Measurements from ENCODE around the gene RAB5B. TPM values are rescaled to one million over a fixed set of nuclear protein-coding genes. Genes with fewer than 3 reads are reported as not detected.
A peak's percentile ranks its signal among the peaks of the same experiment; 100 is the strongest.
"Not testable (repeated sequence)": the region's sequence is repeated elsewhere in the genome, so short reads cannot be mapped to it uniquely, and the experiment has no call there.

RAB5B gene
- polyA plus RNA-seq, 5 donors: 131 to 157 (median 146) TPM

- DNase-seq: no peak
Measured at GRCh38 chr12:55979069-55979468, 5.2 kb downstream of the RAB5B start.

GRCh38 chr12:55981882-55982281, 8.0 kb downstream of the RAB5B start:
- not testable (repeated sequence) for DNase-seq

- no peak for DNase-seq
Measured at GRCh38 chr12:55982319-55982936, 8.6 kb downstream of the RAB5B start.

- DNase-seq: no peak
Measured at GRCh38 chr12:55983232-55983842, 9.5 kb downstream of the RAB5B start.

- no peak for DNase-seq
Measured at GRCh38 chr12:55984861-55985260, 11.0 kb downstream of the RAB5B start.

- no peak for DNase-seq
Measured at GRCh38 chr12:55985341-55985740, 11.5 kb downstream of the RAB5B start.

- DNase-seq: not testable (repeated sequence)
Measured at GRCh38 chr12:55985976-55986375, 12.1 kb downstream of the RAB5B start.

- DNase-seq: no peak
Measured at GRCh38 chr12:55991110-55991509, 17.2 kb downstream of the RAB5B start.

- DNase-seq: no peak
Measured at GRCh38 chr12:55993230-55993853, 19.5 kb downstream of the RAB5B start.

- DNase-seq: no peak
Measured at GRCh38 chr12:55995366-55995765, 21.5 kb downstream of the RAB5B start.

- DNase-seq: peak; percentile 56 to 63
Measured at GRCh38 chr12:55996201-55996714, 22.4 kb downstream of the RAB5B start.

- peak; percentile 91 to 94 for DNase-seq
Measured at GRCh38 chr12:55996715-55997534, 23.0 kb downstream of the RAB5B start, which contains the start of gene SUOX. SUOX (plus strand) TSS chr12:55997276; CDS start chr12:56002222, 4,946 bp downstream.

- no peak for DNase-seq
Measured at GRCh38 chr12:55997535-55997859, 23.6 kb downstream of the RAB5B start.

GRCh38 chr12:55999522-55999921, 25.6 kb downstream of the RAB5B start:
- DNase-seq: not testable (repeated sequence)

- not testable (repeated sequence) for DNase-seq
Measured at GRCh38 chr12:55999999-56000540, 26.2 kb downstream of the RAB5B start.

- no peak for DNase-seq
Measured at GRCh38 chr12:56001487-56002100, 27.7 kb downstream of the RAB5B start.

- not testable (repeated sequence) for DNase-seq
Measured at GRCh38 chr12:56003376-56003775, 29.5 kb downstream of the RAB5B start.

- DNase-seq: no peak
Measured at GRCh38 chr12:56004211-56004610, 30.3 kb downstream of the RAB5B start.

- DNase-seq: peak; percentile 58 to 59
Measured at GRCh38 chr12:56007564-56008559, 34.0 kb downstream of the RAB5B start.

GRCh38 chr12:56010111-56010570, 36.3 kb downstream of the RAB5B start:
- DNase-seq: no peak
